Measurements from ENCODE around the gene MIX23.

DNA sequence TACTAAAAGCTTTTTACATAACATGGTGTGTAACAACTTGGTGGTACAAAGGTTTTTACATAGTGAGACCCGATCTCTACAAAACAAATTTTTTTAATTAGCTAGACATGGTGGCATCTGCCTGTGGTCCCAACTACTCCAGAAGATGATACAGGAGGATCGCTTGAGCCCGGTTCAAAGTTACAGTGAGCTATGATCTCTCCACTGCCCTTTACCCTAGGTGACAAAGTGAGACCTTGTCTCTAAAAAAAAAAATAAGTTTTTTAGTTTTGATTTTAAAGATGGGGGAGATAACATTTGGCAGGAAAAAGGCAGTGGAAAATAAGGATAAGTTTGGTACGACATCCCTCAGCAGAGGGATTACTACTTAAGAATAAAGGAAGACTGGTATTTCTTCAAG, 6.9 kb upstream of the MIX23 start:
- TF ChIP-seq POLR2A (IDR thresholded peaks at IDR 0.05) = no peak
- no peak for TF ChIP-seq CTCF (IDR thresholded peaks at IDR 0.05)
